GM21390 (cell line): ENCODE results near the gene CDH4.
"Not testable (repeated sequence)": the region's sequence is repeated elsewhere in the genome, so short reads cannot be mapped to it uniquely, and the experiment has no call there.

Source experiments
- ATAC-seq: cut with Tn5 transposase; IDR thresholded peaks from one replicate; pipeline ENCODE4 v1.9.1; 2021; ENCODE audit not compliant: unreplicated experiment

Gene CDH4

DNA sequence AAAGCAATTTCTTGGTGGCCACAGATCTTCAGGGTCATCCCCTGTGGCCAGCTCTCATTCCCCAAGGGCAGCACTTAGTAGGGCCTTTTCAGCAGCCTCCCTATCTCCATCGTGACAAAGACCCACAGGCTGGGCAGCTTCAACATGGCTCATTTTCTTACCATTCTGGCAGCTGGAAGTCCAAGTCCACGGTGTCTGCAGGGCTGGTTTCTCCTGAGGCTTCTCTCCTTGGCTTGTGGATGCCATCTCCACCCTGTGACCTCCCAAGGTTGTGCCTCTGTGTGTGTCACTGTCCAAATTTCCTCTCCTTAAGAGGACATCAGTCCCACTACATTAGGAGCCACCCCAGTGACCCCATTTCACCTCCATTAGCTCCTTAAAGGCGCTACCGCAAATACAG is 161.7 kb downstream of the CDH4 start:
- no peak for ATAC-seq

GRCh38 chr20:61414455-61414991 is 162.5 kb downstream of the CDH4 start:
- ATAC-seq: no peak

DNA sequence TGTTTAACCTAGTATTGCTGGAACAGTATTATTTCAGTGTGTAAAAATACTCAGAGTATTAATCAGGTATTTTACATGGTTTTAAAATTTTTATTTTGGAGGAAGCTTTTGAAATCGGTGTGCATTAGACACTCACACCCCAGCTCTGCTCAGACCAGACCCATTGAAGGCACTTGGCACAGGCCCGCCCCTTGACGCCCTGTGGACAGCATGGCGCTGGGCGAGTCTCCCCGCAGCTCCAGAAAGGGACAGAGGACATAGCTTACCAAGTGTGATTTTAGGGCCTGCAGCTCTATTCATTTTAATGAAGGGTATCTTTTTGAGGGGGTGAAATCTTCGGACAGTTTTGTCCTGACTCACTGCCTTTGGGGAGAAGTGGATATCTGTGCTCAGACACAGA is 164.5 kb downstream of the CDH4 start:
- no peak for ATAC-seq

- no peak for ATAC-seq
Measured at GRCh38 chr20:61417221-61417941, 165.3 kb downstream of the CDH4 start.

GRCh38 chr20:61419010-61419409 is 166.9 kb downstream of the CDH4 start:
- no peak for ATAC-seq

GRCh38 chr20:61419501-61419900 is 167.4 kb downstream of the CDH4 start:
- ATAC-seq: no peak

GRCh38 chr20:61420056-61420455 is 168.0 kb downstream of the CDH4 start:
- no peak for ATAC-seq

DNA sequence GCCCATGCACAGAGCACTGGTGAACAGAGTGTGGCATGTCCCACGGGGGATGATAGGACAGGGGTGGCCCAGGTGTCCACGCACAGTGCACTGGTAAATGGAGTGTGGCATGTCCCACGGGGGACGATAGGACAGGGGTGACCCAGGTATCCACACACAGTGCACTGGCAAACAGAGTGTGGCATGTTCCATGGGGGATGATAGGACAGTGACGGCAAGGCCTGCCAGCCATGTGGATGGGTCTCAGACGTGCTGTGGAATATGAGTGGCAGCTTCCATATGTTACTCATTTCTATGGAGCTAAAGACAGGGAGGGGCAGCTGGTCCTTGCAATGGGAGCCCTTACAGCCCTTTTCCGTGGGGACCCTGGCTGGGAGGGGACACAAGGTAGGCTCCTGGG is 168.7 kb downstream of the CDH4 start:
- no peak for ATAC-seq

GRCh38 chr20:61422636-61423425 is 170.8 kb downstream of the CDH4 start:
- no peak for ATAC-seq

GRCh38 chr20:61424011-61424627 is 172.1 kb downstream of the CDH4 start:
- ATAC-seq: no peak

DNA sequence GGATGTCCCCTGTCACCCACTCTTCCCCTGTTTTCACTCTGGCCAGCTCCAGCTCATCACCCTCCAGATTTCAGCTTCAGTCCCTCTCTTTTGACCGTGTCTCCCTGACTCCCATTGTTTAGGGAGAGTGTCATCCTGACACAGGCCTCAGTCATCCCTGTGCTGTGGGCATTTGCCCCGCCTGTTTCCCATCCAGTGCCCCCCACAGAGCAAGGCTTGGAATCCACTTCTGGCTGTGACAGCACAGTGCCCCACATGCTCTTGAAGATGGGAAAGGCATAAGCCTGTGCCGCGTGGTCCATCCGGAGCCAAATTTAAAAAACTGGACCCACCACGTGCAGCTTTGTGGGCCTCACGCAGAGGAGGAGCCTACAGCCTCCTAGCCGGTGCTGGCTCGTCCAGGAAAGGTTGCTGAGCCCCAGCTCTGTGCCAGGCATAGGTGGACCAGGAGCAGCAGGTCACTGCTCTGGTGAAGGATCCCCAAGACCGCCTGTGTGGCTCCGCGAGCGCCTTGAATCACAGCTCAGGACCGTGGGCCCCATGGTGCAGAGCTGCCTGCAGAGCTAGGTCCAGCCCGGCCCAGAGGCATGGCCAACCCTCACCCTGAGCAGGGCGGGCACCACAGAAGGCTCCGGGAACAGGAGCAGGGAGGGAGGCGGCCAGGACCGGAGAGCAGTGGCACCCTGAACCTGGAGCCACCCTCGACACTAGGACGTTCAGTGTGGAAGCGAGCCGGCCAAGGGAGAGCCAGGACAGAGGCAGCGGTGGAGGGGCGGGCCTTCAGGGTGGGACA is 172.8 kb downstream of the CDH4 start:
- no peak for ATAC-seq

- not testable (repeated sequence) for ATAC-seq
Measured at GRCh38 chr20:61425541-61425991, 173.5 kb downstream of the CDH4 start.

DNA sequence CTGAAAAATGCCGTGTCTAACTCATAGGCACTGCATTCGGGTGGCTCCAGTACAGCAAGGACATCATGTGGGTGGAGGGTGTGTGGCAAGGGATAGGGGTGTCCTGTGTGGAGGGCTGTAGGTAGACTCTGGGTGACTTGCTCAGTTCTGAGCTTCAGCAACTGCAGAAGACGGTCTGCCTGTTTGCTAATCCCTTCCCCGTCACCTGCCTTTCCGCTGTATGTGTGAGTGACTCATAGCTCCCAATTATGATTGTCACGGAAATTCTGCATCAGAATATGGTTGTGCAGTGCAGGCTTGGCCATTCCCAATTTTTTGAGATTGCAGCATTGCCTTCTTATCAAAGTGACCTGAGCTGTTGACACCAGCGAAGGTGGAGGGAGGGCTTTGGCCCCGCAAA is 174.3 kb downstream of the CDH4 start:
- ATAC-seq: no peak

- no peak for ATAC-seq
Measured at GRCh38 chr20:61429458-61430227, 177.6 kb downstream of the CDH4 start.

- ATAC-seq: no peak
Measured at GRCh38 chr20:61430228-61430624, 178.2 kb downstream of the CDH4 start.

DNA sequence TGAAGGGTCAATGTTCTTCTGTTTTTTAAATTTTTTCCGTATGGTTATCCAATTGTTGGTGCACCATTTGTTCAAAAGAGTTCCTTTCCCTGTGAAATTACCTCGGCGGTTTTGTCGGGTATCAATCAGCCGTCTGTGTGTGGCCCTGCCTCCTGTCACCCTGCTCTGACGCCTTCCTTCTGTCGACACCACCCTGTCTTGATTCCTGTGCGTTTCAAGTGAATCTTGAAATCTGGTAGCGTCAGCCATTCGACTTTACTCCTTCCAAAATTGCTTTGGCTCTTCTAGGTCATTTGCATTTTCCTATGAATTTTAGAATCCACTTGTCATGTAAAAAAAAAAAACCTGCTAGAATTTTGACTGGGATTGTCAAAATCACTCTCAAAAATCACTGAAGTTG is 181.1 kb downstream of the CDH4 start:
- no peak for ATAC-seq

GRCh38 chr20:61433816-61434215 is 181.8 kb downstream of the CDH4 start:
- ATAC-seq: no peak

DNA sequence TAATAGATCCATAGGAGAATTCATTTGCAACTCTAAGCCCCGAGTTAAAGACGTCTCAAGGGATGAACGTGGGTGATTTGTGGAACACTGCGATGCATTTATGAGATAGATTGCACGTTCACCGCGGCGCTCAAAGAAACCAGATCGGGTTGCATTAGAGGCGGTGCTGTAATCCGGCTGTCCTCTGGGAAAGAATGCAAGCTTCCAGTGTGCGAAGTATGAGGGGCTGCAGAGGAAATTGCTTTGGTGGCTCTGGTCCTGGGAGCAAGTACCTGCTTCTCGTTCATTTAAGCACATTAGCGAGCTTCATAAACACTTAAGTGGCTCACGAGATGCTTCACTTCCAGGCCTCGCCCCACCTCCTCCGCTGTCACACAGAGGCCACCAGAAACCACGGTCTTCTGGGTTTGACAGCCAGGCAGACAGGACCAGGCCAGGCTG is 182.3 kb downstream of the CDH4 start:
- no peak for ATAC-seq

GRCh38 chr20:61435184-61435822 is 183.2 kb downstream of the CDH4 start:
- ATAC-seq: no peak

DNA sequence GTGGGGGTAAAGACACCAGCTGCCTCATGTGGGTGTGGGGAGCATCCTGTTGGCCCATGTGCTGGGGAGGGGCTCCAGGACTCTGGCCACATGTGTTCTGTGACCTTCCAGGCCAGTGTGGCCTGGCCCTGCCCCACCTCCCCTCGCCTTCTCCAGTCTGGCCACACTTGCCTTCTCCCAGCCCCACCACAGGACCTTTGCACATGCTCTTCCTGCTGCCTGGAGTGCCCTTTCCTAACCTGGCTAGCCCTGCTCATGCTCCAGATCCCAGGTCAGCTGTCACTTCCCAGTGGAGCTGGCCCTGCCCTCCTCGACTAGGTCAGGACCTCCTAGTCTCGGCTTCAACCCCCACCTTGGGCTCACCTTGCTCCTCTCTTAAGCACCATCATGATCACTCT is 183.8 kb downstream of the CDH4 start:
- no peak for ATAC-seq
